ENCODE results near the gene SLC25A21.

SLC25A21 gene

DNA sequence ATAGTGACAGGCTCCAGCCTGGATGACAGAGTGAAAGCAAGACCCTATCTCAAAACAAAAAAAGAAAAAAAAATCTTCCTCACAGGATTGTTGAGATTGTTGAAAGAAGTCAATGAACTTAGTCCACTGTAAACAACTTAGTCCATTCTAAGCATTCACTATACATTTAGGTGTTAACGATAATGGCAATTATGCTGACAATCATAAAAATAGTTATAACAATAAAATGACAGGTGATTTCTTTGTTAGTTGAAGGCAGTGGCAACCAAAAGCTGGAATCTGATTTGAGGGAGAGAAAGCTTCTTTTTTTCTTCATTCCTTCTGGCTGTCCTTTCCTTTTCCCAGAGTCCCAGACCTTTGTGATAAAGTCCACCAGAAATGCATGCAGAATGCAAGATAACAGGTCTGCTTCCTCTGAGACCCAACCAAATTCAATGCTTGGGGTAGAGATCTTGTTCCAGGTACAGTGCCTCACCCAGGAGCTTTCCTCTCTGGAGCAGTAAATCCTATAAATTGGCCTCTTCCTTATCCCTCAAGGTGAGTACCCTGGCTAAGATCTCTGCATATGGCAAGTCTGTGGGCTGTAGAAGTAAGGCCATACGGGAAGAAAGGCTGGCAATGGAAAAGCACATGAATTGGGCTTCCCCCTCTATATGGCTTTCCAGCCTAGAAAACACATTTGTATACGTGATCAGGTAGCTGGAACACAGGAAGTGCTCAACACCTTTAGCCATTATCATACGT, 458.3 kb downstream of the SLC25A21 start:
- no peaks in the 10 kb centered on the region for H3F3A ChIP-seq (ENCODE audit: control insufficient read depth, insufficient read depth)
- H3K36me3 ChIP-seq (ENCODE audit: control insufficient read depth, low read length) = no peaks in the 10 kb centered on the region
- H3K4me1 ChIP-seq (ENCODE audit: control insufficient read depth, low read length) = no peaks in the 10 kb centered on the region
- no peak overlapping the region for H3K4me3 ChIP-seq (ENCODE audit: low read length)
- H3K27me3 ChIP-seq (ENCODE audit: control insufficient read depth, low read length) = no peaks in the 10 kb centered on the region
- no peak overlapping the region for H3K27ac ChIP-seq (ENCODE audit: low read depth, low read length)
- no peaks in the 10 kb centered on the region for H3K9me3 ChIP-seq (ENCODE audit: control insufficient read depth, insufficient read depth, low read length)
- no peaks in the 10 kb centered on the region for H4K20me1 ChIP-seq (ENCODE audit: control insufficient read depth, insufficient read depth, low read depth, low read length)
- no peaks in the 10 kb centered on the region for H3K9me2 ChIP-seq (replicated peaks; ENCODE audit: control insufficient read depth, low read length)
- no peak for TF ChIP-seq EZH2phosphoT487 (IDR thresholded peaks at IDR 0.05; ENCODE audit: borderline replicate concordance, low read length)
- TF ChIP-seq, protein P1, sequence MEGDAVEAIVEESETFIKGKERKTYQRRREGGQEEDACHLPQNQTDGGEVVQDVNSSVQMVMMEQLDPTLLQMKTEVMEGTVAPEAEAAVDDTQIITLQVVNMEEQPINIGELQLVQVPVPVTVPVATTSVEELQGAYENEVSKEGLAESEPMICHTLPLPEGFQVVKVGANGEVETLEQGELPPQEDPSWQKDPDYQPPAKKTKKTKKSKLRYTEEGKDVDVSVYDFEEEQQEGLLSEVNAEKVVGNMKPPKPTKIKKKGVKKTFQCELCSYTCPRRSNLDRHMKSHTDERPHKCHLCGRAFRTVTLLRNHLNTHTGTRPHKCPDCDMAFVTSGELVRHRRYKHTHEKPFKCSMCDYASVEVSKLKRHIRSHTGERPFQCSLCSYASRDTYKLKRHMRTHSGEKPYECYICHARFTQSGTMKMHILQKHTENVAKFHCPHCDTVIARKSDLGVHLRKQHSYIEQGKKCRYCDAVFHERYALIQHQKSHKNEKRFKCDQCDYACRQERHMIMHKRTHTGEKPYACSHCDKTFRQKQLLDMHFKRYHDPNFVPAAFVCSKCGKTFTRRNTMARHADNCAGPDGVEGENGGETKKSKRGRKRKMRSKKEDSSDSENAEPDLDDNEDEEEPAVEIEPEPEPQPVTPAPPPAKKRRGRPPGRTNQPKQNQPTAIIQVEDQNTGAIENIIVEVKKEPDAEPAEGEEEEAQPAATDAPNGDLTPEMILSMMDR (IDR thresholded peaks at IDR 0.05; ENCODE audit: low read depth, low read length, poor library complexity, severe bottlenecking) = no peak
- H3K79me2 ChIP-seq (ENCODE audit: control insufficient read depth, low read length) = no peaks in the 10 kb centered on the region
- H3K4me2 ChIP-seq (ENCODE audit: low read length) = no peak overlapping the region

DNA sequence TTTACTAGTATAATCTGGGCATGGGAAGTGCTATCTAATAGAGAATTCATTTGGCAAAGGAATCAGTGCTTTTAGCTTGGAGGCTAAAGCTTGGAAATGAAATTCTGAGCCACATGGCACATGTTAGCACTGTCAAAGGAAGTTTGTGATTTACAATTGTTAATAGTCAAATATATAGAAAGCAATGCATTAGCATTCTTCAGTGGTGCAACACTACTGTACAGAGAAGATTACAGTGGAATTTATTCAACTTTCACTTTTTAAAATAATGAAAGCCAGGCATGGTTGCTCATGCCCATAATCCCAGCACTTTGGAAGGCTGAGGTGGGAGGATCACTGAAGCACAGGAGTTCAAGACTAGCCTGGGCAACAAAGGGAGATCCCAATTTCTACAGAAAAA, 464.8 kb downstream of the SLC25A21 start:
- Histone ChIP-seq H3K27me3 (ENCODE audit: control insufficient read depth, low read length) (no peaks in the 10 kb centered on the region), H3K4me3 (ENCODE audit: low read length) (no peak overlapping the region), H4K20me1 (ENCODE audit: control insufficient read depth, insufficient read depth, low read depth, low read length) (no peaks in the 10 kb centered on the region), H3K9me2 (replicated peaks; ENCODE audit: control insufficient read depth, low read length) (no peaks in the 10 kb centered on the region), H3F3A (ENCODE audit: control insufficient read depth, insufficient read depth) (no peaks in the 10 kb centered on the region), H3K36me3 (ENCODE audit: control insufficient read depth, low read length) (no peaks in the 10 kb centered on the region), H3K79me2 (ENCODE audit: control insufficient read depth, low read length) (no peaks in the 10 kb centered on the region), H3K27ac (ENCODE audit: low read depth, low read length) (no peak overlapping the region), H3K4me2 (ENCODE audit: low read length) (no peak overlapping the region), H3K4me1 (ENCODE audit: control insufficient read depth, low read length) (no peaks in the 10 kb centered on the region), H3K9me3 (ENCODE audit: control insufficient read depth, insufficient read depth, low read length) (no peaks in the 10 kb centered on the region)
- no peak for TF ChIP-seq EZH2phosphoT487 (IDR thresholded peaks at IDR 0.05; ENCODE audit: borderline replicate concordance, low read length)
- TF ChIP-seq, protein P1 (IDR thresholded peaks at IDR 0.05; ENCODE audit: low read depth, low read length, poor library complexity, severe bottlenecking) = no peak

DNA sequence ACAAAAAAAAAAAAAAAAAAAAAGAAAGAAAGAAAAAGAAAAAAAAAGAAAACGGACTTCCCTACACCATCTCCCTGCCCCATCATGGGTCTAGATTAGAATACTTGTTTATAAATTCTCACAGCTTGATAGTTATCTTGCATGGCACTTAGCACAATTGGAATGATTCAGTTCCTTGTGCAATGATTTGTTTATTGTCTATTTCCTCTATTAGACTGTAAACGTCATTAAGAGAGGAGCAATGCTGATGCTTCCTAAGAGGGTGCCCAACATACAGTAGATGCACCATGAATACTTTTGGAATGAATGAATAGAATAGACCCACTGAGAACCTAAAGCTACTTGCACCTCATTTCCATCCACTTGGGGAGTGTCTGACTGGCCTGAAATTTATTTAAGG, 469.9 kb downstream of the SLC25A21 start:
- H3K36me3 ChIP-seq (ENCODE audit: control insufficient read depth, low read length) = no peaks in the 10 kb centered on the region
- no peak overlapping the region for H3K4me3 ChIP-seq (ENCODE audit: low read length)
- no peaks in the 10 kb centered on the region for H4K20me1 ChIP-seq (ENCODE audit: control insufficient read depth, insufficient read depth, low read depth, low read length)
- H3K79me2 ChIP-seq (ENCODE audit: control insufficient read depth, low read length) = no peaks in the 10 kb centered on the region
- no peaks in the 10 kb centered on the region for H3K9me2 ChIP-seq (replicated peaks; ENCODE audit: control insufficient read depth, low read length)
- no peaks in the 10 kb centered on the region for H3F3A ChIP-seq (ENCODE audit: control insufficient read depth, insufficient read depth)
- no peak overlapping the region for H3K27ac ChIP-seq (ENCODE audit: low read depth, low read length)
- TF ChIP-seq, protein P1 (IDR thresholded peaks at IDR 0.05; ENCODE audit: low read depth, low read length, poor library complexity, severe bottlenecking) = no peak
- no peak for TF ChIP-seq EZH2phosphoT487 (IDR thresholded peaks at IDR 0.05; ENCODE audit: borderline replicate concordance, low read length)
- H3K9me3 ChIP-seq (ENCODE audit: control insufficient read depth, insufficient read depth, low read length) = no peaks in the 10 kb centered on the region; the same call in 1 of the 2 replicates
- no peaks in the 10 kb centered on the region for H3K27me3 ChIP-seq (ENCODE audit: control insufficient read depth, low read length)
- no peak overlapping the region for H3K4me2 ChIP-seq (ENCODE audit: low read length)
- H3K4me1 ChIP-seq (ENCODE audit: control insufficient read depth, low read length) = no peaks in the 10 kb centered on the region

All from DOHH2 (cell line).